ENCODE data around the gene PPP6R2.
A peak's percentile ranks its signal among the peaks of the same experiment; 100 is the strongest.
"Not testable (repeated sequence)": the region's sequence is repeated elsewhere in the genome, so short reads cannot be mapped to it uniquely, and the experiment has no call there.

The PPP6R2 gene

GRCh38 chr22:50329236-50329635, 13.9 kb upstream of the PPP6R2 start:
- Mint-ChIP-seq H3K36me3 (ENCODE audit: low read depth) (no peaks in the 10 kb centered on the region), H3K27ac (no peak overlapping the region), H3K9me3 (peaks cover 4% of the 10 kb centered on the region), H3K4me1 (peaks cover 24% of the 10 kb centered on the region), H3K27me3 (ENCODE audit: low read depth, poor library complexity) (peaks cover 18% of the 10 kb centered on the region), H3K4me3 (no peak overlapping the region)
- no peak for TF ChIP-seq CTCF (IDR thresholded peaks at IDR 0.05)
- no peak for DNase-seq

DNA sequence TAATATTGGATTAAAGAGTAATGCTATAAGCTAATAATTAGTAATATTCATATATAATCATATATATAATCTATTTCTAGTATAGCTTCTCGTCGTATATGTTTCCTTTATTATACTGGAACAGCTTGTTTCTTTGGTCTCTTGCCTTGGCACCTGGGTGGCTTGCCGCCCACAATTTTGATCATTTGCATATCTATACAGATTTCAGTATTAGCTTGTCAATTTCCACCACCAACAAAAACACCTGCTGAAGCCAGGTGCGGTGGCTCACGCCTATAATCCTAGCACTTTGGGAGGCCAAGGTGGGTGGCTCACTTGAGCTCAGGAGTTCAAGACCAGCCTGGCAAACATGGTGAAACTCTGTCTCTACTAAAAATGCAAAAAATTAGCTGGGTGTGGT, 8.7 kb upstream of the PPP6R2 start:
- not testable (repeated sequence) for H3K27me3 Mint-ChIP-seq (ENCODE audit: low read depth, poor library complexity); H3K36me3 Mint-ChIP-seq (ENCODE audit: low read depth); DNase-seq; H3K9me3 Mint-ChIP-seq; H3K27ac Mint-ChIP-seq; H3K4me3 Mint-ChIP-seq; H3K4me1 Mint-ChIP-seq

- Mint-ChIP-seq H3K36me3 (ENCODE audit: low read depth) (no peaks in the 10 kb centered on the region), H3K27ac (no peak overlapping the region), H3K27me3 (ENCODE audit: low read depth, poor library complexity) (peaks cover 11% of the 10 kb centered on the region), H3K9me3 (no peaks in the 10 kb centered on the region), H3K4me3 (no peak overlapping the region), H3K4me1 (peaks cover 12% of the 10 kb centered on the region)
- DNase-seq = no peak
- no peak for TF ChIP-seq CTCF (IDR thresholded peaks at IDR 0.05)
Measured at GRCh38 chr22:50337262-50338041, 5.7 kb upstream of the PPP6R2 start.

- H3K27ac Mint-ChIP-seq = no peak overlapping the region
- DNase-seq = no peak
- peaks cover 9% of the 10 kb centered on the region for H3K27me3 Mint-ChIP-seq (ENCODE audit: low read depth, poor library complexity)
Measured at GRCh38 chr22:50338042-50338573, 5.0 kb upstream of the PPP6R2 start.

DNA sequence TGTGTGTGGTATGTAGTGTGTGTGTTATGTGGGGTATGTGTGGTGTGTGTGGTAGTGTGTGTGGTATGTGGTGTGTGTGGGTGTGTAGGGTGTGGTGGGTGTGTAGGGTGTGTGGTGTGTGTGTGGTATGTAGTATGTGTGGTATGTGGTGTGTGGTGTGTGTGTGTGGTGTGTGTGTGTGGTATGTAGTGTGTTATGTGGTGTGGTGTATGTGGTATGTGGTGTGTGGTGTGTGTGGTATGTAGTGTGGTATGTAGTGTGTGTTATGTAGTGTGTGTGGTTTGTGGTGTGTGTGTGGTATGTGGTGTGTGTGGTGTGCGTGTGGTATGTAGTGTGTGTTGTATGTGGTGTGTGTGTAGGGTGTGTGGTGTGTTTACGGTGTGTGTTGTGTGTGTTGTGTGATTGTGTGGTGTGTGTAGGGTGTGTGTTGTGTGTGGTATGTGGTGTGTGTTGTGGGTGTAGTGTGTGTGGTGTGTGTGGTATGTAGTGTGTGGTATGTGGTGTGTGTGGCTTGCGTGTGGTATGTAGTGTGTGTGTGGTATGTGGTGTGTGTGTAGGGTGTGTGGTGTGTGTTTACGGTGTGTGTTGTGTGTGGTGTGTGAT, 4.2 kb upstream of the PPP6R2 start:
- Mint-ChIP-seq H3K36me3 (ENCODE audit: low read depth) (no peaks in the 10 kb centered on the region), H3K9me3 (no peaks in the 10 kb centered on the region), H3K4me3 (no peak overlapping the region), H3K4me1 (peaks cover 5% of the 10 kb centered on the region), H3K27ac (no peak overlapping the region), H3K27me3 (ENCODE audit: low read depth, poor library complexity) (peaks cover 7% of the 10 kb centered on the region)
- no peak for DNase-seq
- no peak for TF ChIP-seq CTCF (IDR thresholded peaks at IDR 0.05)

More at GRCh38 chr22:50338042-50338573, 5.0 kb upstream of the PPP6R2 start:
- no peaks in the 10 kb centered on the region for H3K36me3 Mint-ChIP-seq (ENCODE audit: low read depth)
- no peaks in the 10 kb centered on the region for H3K9me3 Mint-ChIP-seq
- no peak overlapping the region for H3K4me3 Mint-ChIP-seq
- no peak for TF ChIP-seq CTCF (IDR thresholded peaks at IDR 0.05)
- peaks cover 12% of the 10 kb centered on the region for H3K4me1 Mint-ChIP-seq

- H3K36me3 Mint-ChIP-seq (ENCODE audit: low read depth) = no peaks in the 10 kb centered on the region
- no peak overlapping the region for H3K4me3 Mint-ChIP-seq
- no peaks in the 10 kb centered on the region for H3K9me3 Mint-ChIP-seq
- TF ChIP-seq CTCF (IDR thresholded peaks at IDR 0.05) = no peak
- no peak overlapping the region for H3K27ac Mint-ChIP-seq
- H3K4me1 Mint-ChIP-seq = peaks cover 5% of the 10 kb centered on the region
- peak; percentile 50 for DNase-seq
- H3K27me3 Mint-ChIP-seq (ENCODE audit: low read depth, poor library complexity) = peaks cover 4% of the 10 kb centered on the region
Measured at GRCh38 chr22:50339945-50340879, 2.9 kb upstream of the PPP6R2 start.

Data from nephron progenitor cell (in vitro differentiated cells).